ENCODE measurements around the gene PCYT1A.

PCYT1A gene

DNA sequence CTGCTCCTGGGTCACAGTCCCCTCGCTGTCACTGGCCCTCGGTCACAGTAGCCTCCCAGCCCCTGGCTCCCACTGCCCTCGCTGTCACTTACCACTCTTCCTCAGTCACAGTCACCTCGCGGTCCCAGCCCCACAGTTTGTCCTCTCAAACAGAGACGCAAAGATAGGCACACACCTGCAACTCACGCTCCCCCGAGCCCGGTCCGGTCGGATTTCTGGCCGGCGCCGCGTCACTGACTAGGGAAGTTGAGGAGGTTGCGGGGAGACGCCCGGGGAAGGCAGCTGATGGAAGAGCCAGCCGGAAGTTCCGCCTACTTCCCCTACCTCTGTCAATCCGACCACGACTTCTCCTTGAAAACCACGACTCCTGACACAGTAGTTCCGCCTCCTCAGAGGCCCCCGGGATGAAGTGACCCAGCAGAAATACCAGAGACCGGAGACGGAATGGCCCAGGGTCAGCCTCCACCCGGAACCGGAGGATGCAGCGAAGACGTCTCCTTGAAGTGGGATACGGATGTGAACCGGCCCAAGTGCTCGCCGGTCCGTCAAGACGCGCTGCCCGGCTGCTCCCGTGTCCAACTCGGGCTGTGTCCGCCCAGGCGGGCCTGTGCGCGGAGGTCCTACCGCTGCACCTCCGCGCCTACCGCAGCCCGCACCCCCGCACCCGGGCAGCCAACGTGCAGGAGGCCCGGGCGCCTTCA lies at the start of gene PCYT1A:
PCYT1A (minus strand) TSS at position 287 of the 701 bp plus-strand sequence. CDS start 17,195 bp downstream, outside the sequence.
- no peaks in the 10 kb centered on the region for H3K36me3 ChIP-seq (ENCODE audit: control insufficient read depth, insufficient read depth, low read length, severe bottlenecking)
- H3K4me1 ChIP-seq (ENCODE audit: control insufficient read depth, insufficient read depth, low read length): peaks cover 34% of the 10 kb centered on the region
- H3K9ac ChIP-seq (ENCODE audit: low read length): peak within 1 kb of the TSS; percentile 96
- H3K9me3 ChIP-seq (ENCODE audit: control insufficient read depth, low read length): no peaks in the 10 kb centered on the region
- no peaks in the 10 kb centered on the region for H3K27me3 ChIP-seq (replicated peaks; ENCODE audit: control insufficient read depth, insufficient read depth, low read length)
- peak; percentile 97 for DNase-seq (ENCODE audit: low read depth)
- H3K4me3 ChIP-seq (ENCODE audit: low read length): peak within 1 kb of the TSS; percentile 95

DNA sequence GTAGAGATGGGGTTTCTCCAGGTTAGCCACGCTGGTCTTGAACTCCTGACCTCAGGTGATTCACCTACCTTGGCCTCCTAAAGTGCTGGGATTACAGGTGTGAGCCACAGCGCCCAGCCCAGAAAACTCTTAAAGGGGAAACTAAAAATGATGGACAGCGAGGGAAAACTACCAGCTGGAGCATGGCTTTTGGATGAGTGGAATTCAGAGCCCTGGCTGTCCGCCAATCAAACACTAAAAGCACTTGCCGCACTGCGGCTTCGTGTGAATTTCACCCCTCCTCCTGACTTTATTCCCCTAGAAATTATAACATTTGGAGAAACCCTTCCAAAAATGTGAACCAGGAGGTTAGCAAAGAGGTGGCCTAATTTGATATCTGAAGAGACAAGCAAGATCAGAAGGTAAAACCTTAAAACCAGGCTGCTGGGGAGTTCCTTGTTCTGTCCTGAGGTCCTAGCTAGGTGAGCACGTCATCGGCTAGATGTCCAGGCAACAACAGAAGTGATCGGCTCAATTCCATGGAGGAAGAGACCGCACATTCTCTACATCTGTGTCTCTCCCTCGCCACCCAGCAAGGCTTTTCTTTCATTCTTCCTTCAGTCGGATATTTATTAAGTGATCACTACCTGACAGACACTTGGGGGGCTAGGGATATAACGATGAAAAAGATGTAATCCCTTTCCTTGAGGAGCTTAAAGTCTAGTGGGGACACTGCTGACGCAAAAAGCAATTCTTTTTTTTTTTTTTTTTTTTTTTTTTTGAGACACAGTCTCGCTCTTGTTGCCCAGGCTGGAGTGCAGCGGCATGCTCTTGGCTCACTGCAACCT lies 49.0 kb upstream of the PCYT1A start:
- peaks cover 12% of the 10 kb centered on the region for H3K4me1 ChIP-seq (ENCODE audit: control insufficient read depth, insufficient read depth, low read length)
- DNase-seq (ENCODE audit: low read depth): no peak
- no peak overlapping the region for H3K4me3 ChIP-seq (ENCODE audit: low read length)
- H3K36me3 ChIP-seq (ENCODE audit: control insufficient read depth, insufficient read depth, low read length, severe bottlenecking): no peaks in the 10 kb centered on the region
- no peaks in the 10 kb centered on the region for H3K9me3 ChIP-seq (ENCODE audit: control insufficient read depth, low read length)
- no peak overlapping the region for H3K9ac ChIP-seq (ENCODE audit: low read length)
- no peaks in the 10 kb centered on the region for H3K27me3 ChIP-seq (replicated peaks; ENCODE audit: control insufficient read depth, insufficient read depth, low read length)

DNA sequence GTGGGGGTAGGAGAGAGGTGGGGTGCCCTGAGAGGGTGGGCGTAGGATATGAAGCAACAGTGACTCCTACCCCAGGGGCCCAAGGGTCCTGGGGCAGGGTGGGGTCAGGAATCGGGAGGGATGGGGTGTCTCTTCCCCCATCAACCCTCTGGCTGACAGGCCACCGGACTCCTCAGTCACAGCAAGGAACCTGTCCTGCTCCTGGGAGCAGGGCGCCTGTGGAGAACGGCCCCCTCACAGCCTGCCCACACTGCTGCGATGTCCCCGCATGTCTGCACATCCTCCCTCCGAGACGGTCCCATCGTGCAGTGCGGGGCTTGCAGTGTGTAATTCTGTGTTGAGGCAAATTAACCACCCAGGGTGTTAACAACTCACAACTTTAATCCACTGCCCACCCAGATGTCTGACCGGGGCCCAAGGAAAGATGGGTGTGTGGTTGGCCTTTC lies 48.0 kb upstream of the PCYT1A start:
- no peak overlapping the region for H3K9ac ChIP-seq (ENCODE audit: low read length)
- H3K4me3 ChIP-seq (ENCODE audit: low read length): no peak overlapping the region
- DNase-seq (ENCODE audit: low read depth): no peak
- no peaks in the 10 kb centered on the region for H3K9me3 ChIP-seq (ENCODE audit: control insufficient read depth, low read length)
- H3K4me1 ChIP-seq (ENCODE audit: control insufficient read depth, insufficient read depth, low read length): peaks cover 11% of the 10 kb centered on the region
- no peaks in the 10 kb centered on the region for H3K36me3 ChIP-seq (ENCODE audit: control insufficient read depth, insufficient read depth, low read length, severe bottlenecking)
- H3K27me3 ChIP-seq (replicated peaks; ENCODE audit: control insufficient read depth, insufficient read depth, low read length): no peaks in the 10 kb centered on the region

DNA sequence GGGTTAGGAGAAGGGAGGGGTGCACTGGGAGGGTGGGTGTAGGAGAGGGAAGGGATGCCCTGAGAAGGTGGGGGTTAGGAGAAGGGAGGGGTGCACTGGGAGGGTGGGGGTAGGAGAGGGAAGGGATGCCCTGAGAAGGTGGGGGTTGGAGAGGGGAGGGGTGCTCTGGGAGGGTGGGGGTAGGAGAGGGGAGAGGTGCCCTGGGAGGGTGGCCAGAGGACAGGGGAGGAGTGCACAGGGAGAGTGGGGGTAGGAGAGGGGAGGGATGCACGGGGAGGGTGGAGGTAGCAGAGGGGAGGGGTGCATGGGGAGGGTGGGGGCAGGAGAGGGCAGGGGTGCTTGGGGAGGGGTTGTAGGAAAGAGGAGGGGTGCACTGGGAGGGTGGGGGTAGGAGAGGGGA lies 47.5 kb upstream of the PCYT1A start:
- Histone ChIP-seq H3K9ac (ENCODE audit: low read length) (no peak overlapping the region), H3K36me3 (ENCODE audit: control insufficient read depth, insufficient read depth, low read length, severe bottlenecking) (no peaks in the 10 kb centered on the region), H3K9me3 (ENCODE audit: control insufficient read depth, low read length) (no peaks in the 10 kb centered on the region), H3K27me3 (replicated peaks; ENCODE audit: control insufficient read depth, insufficient read depth, low read length) (no peaks in the 10 kb centered on the region), H3K4me3 (ENCODE audit: low read length) (no peak overlapping the region), H3K4me1 (ENCODE audit: control insufficient read depth, insufficient read depth, low read length) (peaks cover 5% of the 10 kb centered on the region)
- no peak for DNase-seq (ENCODE audit: low read depth)

DNA sequence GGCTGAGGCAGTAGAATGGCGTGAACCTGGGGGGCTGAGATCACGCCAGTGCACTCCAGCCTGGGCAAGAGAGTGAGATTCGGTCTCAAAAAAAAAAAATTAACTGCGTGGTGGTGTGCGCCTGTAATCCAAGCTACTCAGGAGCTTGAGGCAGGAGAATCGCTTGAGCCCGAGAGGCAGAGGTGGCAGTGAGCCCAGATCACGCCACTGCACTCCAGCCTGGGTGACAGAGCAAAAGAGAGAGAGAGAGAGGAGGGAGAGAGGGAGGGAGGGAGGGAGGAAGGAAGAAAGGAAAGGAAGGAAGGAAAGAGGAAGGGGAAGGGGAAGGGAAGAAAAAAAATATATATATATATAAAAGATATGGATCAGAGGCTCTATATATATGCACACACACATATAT lies 44.6 kb upstream of the PCYT1A start:
- Histone ChIP-seq H3K36me3 (ENCODE audit: control insufficient read depth, insufficient read depth, low read length, severe bottlenecking) (no peaks in the 10 kb centered on the region), H3K9me3 (ENCODE audit: control insufficient read depth, low read length) (no peaks in the 10 kb centered on the region), H3K4me3 (ENCODE audit: low read length) (no peak overlapping the region), H3K4me1 (ENCODE audit: control insufficient read depth, insufficient read depth, low read length) (peaks cover 4% of the 10 kb centered on the region), H3K27me3 (replicated peaks; ENCODE audit: control insufficient read depth, insufficient read depth, low read length) (no peaks in the 10 kb centered on the region), H3K9ac (ENCODE audit: low read length) (no peak overlapping the region)
- no peak for DNase-seq (ENCODE audit: low read depth)

DNA sequence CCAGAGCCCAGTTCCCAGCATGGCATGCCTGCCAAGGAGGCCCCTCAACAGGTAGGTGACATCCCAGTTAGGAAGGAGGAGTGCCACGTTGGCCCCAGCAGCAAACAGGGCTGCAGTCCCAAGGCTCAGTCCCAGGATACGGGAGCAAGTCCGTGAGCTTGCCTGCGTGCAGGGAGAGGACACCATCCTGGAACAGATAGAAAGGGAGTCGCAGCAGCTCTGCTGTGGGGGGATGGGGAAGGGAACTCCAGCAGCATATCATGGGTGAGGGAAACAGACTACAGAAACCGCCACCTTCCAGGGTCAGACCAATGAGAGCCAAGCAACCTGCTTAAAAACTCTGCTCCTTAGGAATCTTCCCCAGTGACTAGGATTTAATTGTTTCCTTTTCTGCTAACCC lies 39.9 kb upstream of the PCYT1A start:
- Histone ChIP-seq H3K27me3 (replicated peaks; ENCODE audit: control insufficient read depth, insufficient read depth, low read length) (no peaks in the 10 kb centered on the region), H3K9me3 (ENCODE audit: control insufficient read depth, low read length) (no peaks in the 10 kb centered on the region), H3K4me1 (ENCODE audit: control insufficient read depth, insufficient read depth, low read length) (peaks cover 4% of the 10 kb centered on the region), H3K4me3 (ENCODE audit: low read length) (no peak overlapping the region), H3K36me3 (ENCODE audit: control insufficient read depth, insufficient read depth, low read length, severe bottlenecking) (no peaks in the 10 kb centered on the region), H3K9ac (ENCODE audit: low read length) (no peak overlapping the region)
- DNase-seq (ENCODE audit: low read depth): no peak

DNA sequence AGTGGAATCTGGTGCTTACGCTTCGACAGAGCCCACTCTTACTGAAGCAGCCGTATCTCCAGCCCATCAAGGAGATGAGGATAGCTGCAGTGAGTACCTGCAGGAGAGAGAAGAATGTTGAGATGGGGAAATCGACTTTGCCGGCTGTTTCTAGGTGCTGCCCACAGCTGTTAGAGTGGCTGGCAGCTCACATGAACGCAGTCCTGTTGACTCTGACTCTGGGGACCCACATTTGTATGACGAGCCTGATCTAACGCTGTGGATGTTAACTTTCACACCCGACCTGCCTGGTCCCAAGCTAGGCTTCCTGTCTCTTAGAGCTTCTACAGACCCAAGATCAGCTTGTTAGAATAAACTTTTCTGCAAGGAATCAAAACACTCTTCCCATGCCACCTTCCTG lies 39.4 kb upstream of the PCYT1A start:
- no peaks in the 10 kb centered on the region for H3K36me3 ChIP-seq (ENCODE audit: control insufficient read depth, insufficient read depth, low read length, severe bottlenecking)
- no peaks in the 10 kb centered on the region for H3K9me3 ChIP-seq (ENCODE audit: control insufficient read depth, low read length)
- DNase-seq (ENCODE audit: low read depth): no peak
- no peak overlapping the region for H3K4me3 ChIP-seq (ENCODE audit: low read length)
- peaks cover 4% of the 10 kb centered on the region for H3K4me1 ChIP-seq (ENCODE audit: control insufficient read depth, insufficient read depth, low read length)
- no peak overlapping the region for H3K9ac ChIP-seq (ENCODE audit: low read length)
- no peaks in the 10 kb centered on the region for H3K27me3 ChIP-seq (replicated peaks; ENCODE audit: control insufficient read depth, insufficient read depth, low read length)

DNA sequence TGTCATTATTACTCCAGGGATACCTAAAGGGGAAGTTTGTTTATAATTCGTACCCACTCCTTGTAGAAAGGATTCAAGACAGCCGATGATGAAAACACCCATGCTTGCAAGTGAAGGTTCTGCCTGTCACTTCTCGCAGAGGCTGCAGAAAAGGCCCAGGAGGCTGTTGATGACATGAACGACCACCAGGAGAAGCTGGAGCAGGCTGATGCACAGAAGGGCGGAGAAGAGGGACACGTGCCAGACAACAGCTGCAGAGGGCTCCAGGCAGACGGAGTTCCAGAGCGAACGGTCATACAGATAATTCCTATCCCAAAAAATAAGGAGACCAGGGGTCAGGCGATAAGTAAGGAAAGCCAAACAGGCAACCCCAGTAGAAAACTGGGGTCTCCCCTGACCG lies 36.2 kb upstream of the PCYT1A start:
- Histone ChIP-seq H3K9me3 (ENCODE audit: control insufficient read depth, low read length) (no peaks in the 10 kb centered on the region), H3K36me3 (ENCODE audit: control insufficient read depth, insufficient read depth, low read length, severe bottlenecking) (no peaks in the 10 kb centered on the region), H3K4me3 (ENCODE audit: low read length) (no peak overlapping the region), H3K4me1 (ENCODE audit: control insufficient read depth, insufficient read depth, low read length) (peaks cover 4% of the 10 kb centered on the region), H3K27me3 (replicated peaks; ENCODE audit: control insufficient read depth, insufficient read depth, low read length) (no peaks in the 10 kb centered on the region), H3K9ac (ENCODE audit: low read length) (no peak overlapping the region)
- DNase-seq (ENCODE audit: low read depth): no peak

DNA sequence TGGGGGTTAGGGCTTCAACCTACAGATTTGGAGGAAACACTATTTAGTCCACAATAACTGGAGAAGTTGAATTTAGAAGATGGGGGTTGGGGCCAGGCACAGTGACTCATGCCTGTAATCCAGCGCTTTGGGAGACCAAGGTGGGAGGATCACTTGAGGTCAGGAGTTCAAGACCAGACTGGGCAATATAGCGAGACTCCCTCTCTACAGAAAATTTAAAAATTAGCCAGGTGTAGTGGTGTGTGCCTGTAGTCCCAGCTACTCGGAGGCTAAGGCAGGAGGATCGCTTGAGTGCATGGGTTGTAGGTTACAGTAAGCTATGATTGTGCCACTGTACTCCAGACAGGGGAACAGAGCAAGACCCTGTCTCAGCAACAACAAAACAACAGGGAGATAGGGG lies 35.5 kb upstream of the PCYT1A start:
- Histone ChIP-seq H3K36me3 (ENCODE audit: control insufficient read depth, insufficient read depth, low read length, severe bottlenecking) (no peaks in the 10 kb centered on the region), H3K9ac (ENCODE audit: low read length) (no peak overlapping the region), H3K4me3 (ENCODE audit: low read length) (no peak overlapping the region), H3K27me3 (replicated peaks; ENCODE audit: control insufficient read depth, insufficient read depth, low read length) (no peaks in the 10 kb centered on the region), H3K4me1 (ENCODE audit: control insufficient read depth, insufficient read depth, low read length) (peaks cover 4% of the 10 kb centered on the region), H3K9me3 (ENCODE audit: control insufficient read depth, low read length) (no peaks in the 10 kb centered on the region)
- no peak for DNase-seq (ENCODE audit: low read depth)

DNA sequence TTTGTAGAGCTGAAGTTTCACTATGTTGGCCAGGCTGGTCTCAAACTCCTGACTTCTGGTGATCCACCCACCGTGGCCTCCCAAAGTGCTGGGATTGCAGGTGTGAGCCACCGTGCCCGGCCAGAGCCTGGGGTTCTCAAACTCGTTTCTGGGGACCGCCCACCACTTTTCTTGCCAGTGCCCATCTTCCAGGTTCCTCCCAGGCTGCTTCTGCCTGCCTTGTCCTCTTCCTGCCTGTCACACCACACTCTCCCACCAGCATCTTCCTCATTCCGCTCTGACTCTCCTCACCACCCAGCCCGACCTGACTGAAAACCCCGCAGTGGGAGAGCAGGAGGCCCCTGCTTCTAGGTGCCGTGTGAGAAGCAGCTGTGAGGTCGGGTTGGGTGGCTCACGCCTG lies 33.6 kb upstream of the PCYT1A start:
- DNase-seq (ENCODE audit: low read depth): no peak
- H3K9me3 ChIP-seq (ENCODE audit: control insufficient read depth, low read length): no peaks in the 10 kb centered on the region
- H3K4me3 ChIP-seq (ENCODE audit: low read length): no peak overlapping the region
- H3K4me1 ChIP-seq (ENCODE audit: control insufficient read depth, insufficient read depth, low read length): no peaks in the 10 kb centered on the region
- H3K27me3 ChIP-seq (replicated peaks; ENCODE audit: control insufficient read depth, insufficient read depth, low read length): no peaks in the 10 kb centered on the region
- no peak overlapping the region for H3K9ac ChIP-seq (ENCODE audit: low read length)
- no peaks in the 10 kb centered on the region for H3K36me3 ChIP-seq (ENCODE audit: control insufficient read depth, insufficient read depth, low read length, severe bottlenecking)

DNA sequence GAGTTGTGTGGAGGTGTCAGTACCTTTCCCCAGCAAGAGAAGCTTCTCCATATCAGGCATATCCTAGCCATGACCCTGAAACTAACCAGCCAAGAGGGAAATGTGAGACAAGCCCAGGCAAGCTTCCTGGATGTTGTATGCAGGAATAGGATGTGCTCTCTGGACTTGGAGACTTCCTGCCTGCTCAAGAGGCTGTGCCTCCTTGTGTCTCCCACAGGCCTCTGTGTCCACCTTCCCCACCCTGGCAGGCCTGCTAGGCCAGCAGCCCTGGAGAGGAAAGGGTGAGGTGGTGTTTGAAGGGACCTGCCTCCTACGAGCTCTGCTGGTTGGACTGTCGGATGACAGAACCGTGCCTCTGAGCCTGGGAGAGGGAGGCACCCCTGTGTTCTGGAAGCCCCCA lies 32.6 kb upstream of the PCYT1A start:
- Histone ChIP-seq H3K36me3 (ENCODE audit: control insufficient read depth, insufficient read depth, low read length, severe bottlenecking) (no peaks in the 10 kb centered on the region), H3K4me3 (ENCODE audit: low read length) (no peak overlapping the region), H3K4me1 (ENCODE audit: control insufficient read depth, insufficient read depth, low read length) (no peaks in the 10 kb centered on the region), H3K9me3 (ENCODE audit: control insufficient read depth, low read length) (no peaks in the 10 kb centered on the region), H3K27me3 (replicated peaks; ENCODE audit: control insufficient read depth, insufficient read depth, low read length) (no peaks in the 10 kb centered on the region), H3K9ac (ENCODE audit: low read length) (no peak overlapping the region)
- no peak for DNase-seq (ENCODE audit: low read depth)

All from adipocyte (in vitro differentiated cells).